Measurements from ENCODE around the gene CRIP2.

DNA sequence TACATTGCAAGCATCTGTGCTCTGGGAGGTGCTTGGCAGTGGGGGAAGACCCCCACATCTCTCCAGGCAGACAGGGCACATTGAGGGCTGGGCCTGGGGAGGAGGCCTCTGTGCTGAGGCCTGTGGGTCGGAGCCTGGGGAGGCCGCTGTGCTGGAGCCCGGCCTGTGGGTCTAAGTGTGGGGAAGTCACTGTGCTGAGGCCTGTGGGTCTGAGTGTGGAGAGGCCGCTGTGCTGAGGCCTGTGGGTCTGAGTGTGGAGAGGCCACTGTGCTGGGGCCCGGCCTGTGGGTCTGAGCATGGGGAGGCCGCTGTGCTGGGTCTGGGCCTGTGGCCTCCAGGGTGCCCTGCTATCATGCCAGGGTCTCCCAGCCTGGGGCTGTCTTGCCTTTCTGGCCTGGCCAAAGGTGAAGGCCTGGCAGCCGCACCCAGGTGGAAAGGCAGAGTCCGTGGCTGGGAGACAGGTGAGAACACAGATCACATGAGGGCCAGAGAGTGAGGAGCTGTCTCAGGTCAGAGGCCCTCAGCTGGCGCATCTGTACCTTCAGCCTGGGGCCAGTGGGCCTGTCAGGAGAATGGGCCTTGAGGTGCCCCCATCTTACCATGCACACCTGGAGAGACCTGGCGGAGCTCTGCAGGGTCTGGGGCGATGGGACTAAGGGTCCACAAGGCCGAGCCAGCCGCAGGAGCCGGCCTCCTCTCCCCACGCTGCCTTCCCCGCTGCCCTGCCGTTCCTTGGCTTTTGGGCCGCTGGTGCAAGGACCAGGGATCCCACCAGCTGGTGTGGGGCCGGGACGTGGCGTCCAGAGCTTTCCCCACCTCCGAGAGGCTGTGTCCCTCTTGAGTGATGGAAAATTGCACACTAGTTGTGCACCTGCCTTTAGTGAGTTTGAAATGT, 18.6 kb upstream of the CRIP2 start:
- TF ChIP-seq POLR2A (IDR thresholded peaks at IDR 0.05) (no peak), CTCF (IDR thresholded peaks at IDR 0.05) (no peak)

All from right lobe of liver (tissue), 4 donors.